CD4-positive, alpha-beta T cell (primary cell): ENCODE data around the gene PIGM. TPM values are rescaled to one million over a fixed set of nuclear protein-coding genes. Genes with fewer than 3 reads are reported as not detected.

ENCODE experiments used
- ATAC-seq: fragments of 200-7000 bp; cut with Tn5 transposase; one replicate; pipeline ENCODE4 v1.10.0; 2022; ENCODE audit warnings: mild to moderate bottlenecking; ENCODE audit not compliant: poor library complexity
- CTCF ChIA-PET: fragments of 350-600 bp; sonication (Branson Sonifier 250); formaldehyde crosslinking; loops from one replicate; lab custom pipeline; 2021; ENCODE audit warnings: antibody characterized with exemption, inconsistent platforms; lab: Charles Lee
- POLR2A ChIA-PET: fragments of 350-600 bp; sonication (Branson Sonifier 250); formaldehyde crosslinking; loops from one replicate; lab custom pipeline; 2021; ENCODE audit warnings: antibody characterized with exemption, inconsistent platforms; lab: Charles Lee
- DNase-seq, 14 experiments: peaks; one replicate each; pipeline ENCODE4 v3.0.0-alpha.2; 2013 to 2020; ENCODE audit warnings: mixed read lengths in 2 of 14
- H3K27ac ChIP-seq, 2 donors: one replicate each; pipeline versions ENCODE4 v1.5.1 to v1.7.0; 2013; ENCODE audit warnings: low read length in 2 of 2, low read depth in 1 of 2, mild to moderate bottlenecking in 1 of 2
- H3K27me3 ChIP-seq, 2 experiments: 1 replicate in 1 of 2; 2 replicates in 1 of 2; pipeline versions ENCODE4 v1.6.1 to v1.7.0; 2013; ENCODE audit warnings: low read length in 2 of 2, control low read depth in 1 of 2, mild to moderate bottlenecking in 1 of 2, moderate library complexity in 1 of 2; ENCODE audit not compliant: insufficient read depth in 2 of 2, control insufficient read depth in 1 of 2
- H3K36me3 ChIP-seq: one replicate; pipeline ENCODE4 v1.6.1; 2013; ENCODE audit warnings: low read length, control low read depth; ENCODE audit not compliant: insufficient read depth
- H3K4me1 ChIP-seq: one replicate; pipeline ENCODE4 v1.6.1; 2013; ENCODE audit warnings: low read length, control low read depth; ENCODE audit not compliant: insufficient read depth
- H3K4me3 ChIP-seq: one replicate; pipeline ENCODE4 v1.5.1; 2013; ENCODE audit warnings: mild to moderate bottlenecking, low read length, moderate library complexity
- H3K9me3 ChIP-seq, 2 experiments: 1 replicate in 1 of 2; 2 replicates in 1 of 2; pipeline versions ENCODE4 v1.6.1 to v1.7.0; 2013; ENCODE audit warnings: low read length in 2 of 2, mild to moderate bottlenecking in 2 of 2, control low read depth in 1 of 2, moderate library complexity in 1 of 2; ENCODE audit not compliant: control insufficient read depth in 1 of 2, insufficient read depth in 1 of 2
- H3K27ac Mint-ChIP-seq: one replicate; pipeline ENCODE4 v1.8.0; 2020; ENCODE audit warnings: mixed read lengths
- H3K27me3 Mint-ChIP-seq: one replicate; pipeline ENCODE4 v1.8.0; 2021; ENCODE audit warnings: mixed read lengths
- H3K36me3 Mint-ChIP-seq: one replicate; pipeline ENCODE4 v1.8.0; 2021; ENCODE audit warnings: low read depth, mixed read lengths
- H3K4me1 Mint-ChIP-seq: one replicate; pipeline ENCODE4 v1.8.0; 2021; ENCODE audit warnings: low read depth, mixed read lengths
- H3K4me3 Mint-ChIP-seq: one replicate; pipeline ENCODE4 v1.8.0; 2020; ENCODE audit warnings: mild to moderate bottlenecking, mixed read lengths
- H3K9me3 Mint-ChIP-seq: one replicate; pipeline ENCODE4 v1.8.0; 2020; ENCODE audit warnings: mixed read lengths
- CTCF ChIP-seq: fragments of 200-600 bp; IDR thresholded peaks from one replicate; pipeline ENCODE4 v1.8.0; 2022; ENCODE audit warnings: antibody characterized with exemption, mild to moderate bottlenecking
- intact Hi-C, 2 experiments: fragments of 100-400 bp; cut with DNase I in 1 of 2; cut with micrococcal nuclease in 1 of 2; formaldehyde crosslinking; loops; one replicate each; pipeline versions ENCODE4 v1.15.1 to v1.9.0; 2023 to 2025; cut with DNase I, micrococcal nuclease
- polyA plus RNA-seq, 2 donors: library from polyadenylated mRNA; unstranded; fragments of 120-200 nt; gene quantifications; one replicate each; pipeline ENCODE4 v1.2.1, GENCODE V29; 2013
- total RNA-seq, 174 experiments: library from RNA in 2 of 174; stranded (reverse) in 2 of 174; gene quantifications; one replicate each; pipeline ENCODE4 v1.2.3 and lab custom pipeline; 2021 to 2026

The PIGM gene
- total RNA-seq: 1 to 10 TPM; 2.1 to 2.2 TPM
- polyA plus RNA-seq (2013, experiment 1 of 2): 5.5 TPM
- polyA plus RNA-seq (2013, experiment 2 of 2): 5.2 TPM
- total RNA-seq (lab: John Stamatoyannopoulos, UW): 10.2 to 47.4 (median 23.0) reads per million in 172 experiments

GRCh38 chr1:160031365-160032164 lies at the start of gene PIGM:
Gene PIGM (minus strand): TSS chr1:160031990. CDS start chr1:160031739, 251 bp downstream.
- no peaks in the 10 kb centered on the region for H3K27me3 Mint-ChIP-seq
- no peak for TF ChIP-seq CTCF
- no peaks in the 10 kb centered on the region for H3K36me3 ChIP-seq
- no peaks in the 10 kb centered on the region for H3K27me3 ChIP-seq
- H3K27ac Mint-ChIP-seq: peak within 1 kb of the TSS; percentile 94
- H3K4me1 Mint-ChIP-seq: peaks cover 50% of the 10 kb centered on the region
- ATAC-seq (peak; percentile 98), DNase-seq (peak; percentile 82 to 98 (median 92))
- peak within 1 kb of the TSS; percentile 52 to 67 for H3K27ac ChIP-seq
- no peaks in the 10 kb centered on the region for H3K9me3 ChIP-seq
- H3K4me1 ChIP-seq: peaks cover 24% of the 10 kb centered on the region
- H3K4me3 Mint-ChIP-seq: peak within 1 kb of the TSS; percentile 98
- intact Hi-C loops: loop anchor here (1.0 to 5.0 kb wide), 5 partner anchors 66 to 1491 kb away; partner anchors contain the start of genes DUSP23 (in 2 of the 2), COPA (in 1 of the 2), HSPA6 (in 1 of the 2) and IGSF8 (in 1 of the 2)
- H3K9me3 Mint-ChIP-seq: no peaks in the 10 kb centered on the region
- H3K4me3 ChIP-seq: peak within 1 kb of the TSS; percentile 89
- ChIA-PET CTCF (interaction anchor here (0.8 to 5.1 kb wide), 9 partner anchors 9 to 260 kb away, joined by 3 to 24 read pairs (median 4); partner anchors contain the start of gene DUSP23), POLR2A (interaction anchor here (0.9 to 2.6 kb wide), 10 partner anchors 9 to 250 kb away, joined by 3 to 15 read pairs (median 4); partner anchors contain the start of genes DUSP23, IGSF8 and TAGLN2)
- peaks cover 13% of the 10 kb centered on the region for H3K36me3 Mint-ChIP-seq

- no peak for TF ChIP-seq CTCF
- intact Hi-C loops: loop anchor here in 1 of 2 experiments (5.0 kb wide), 1 partner anchor 144 kb away; no protein-coding TSS in a partner anchor
- peaks cover 45 to 49% of the 10 kb centered on the region in 2 experiments for H3K27me3 ChIP-seq
- CTCF ChIA-PET: interaction anchor here (0.5 to 3.5 kb wide), 3 partner anchors 12 to 140 kb away, joined by 3 to 13 read pairs (median 4); partner anchors contain the start of gene KCNJ10
- POLR2A ChIA-PET: interaction anchor here (0.6 to 2.4 kb wide), 6 partner anchors 11 to 920 kb away, joined by 3 to 11 read pairs (median 4); partner anchors contain the start of genes DCAF8, IGSF8 and KCNJ10
- H3K27ac Mint-ChIP-seq: no peak within 1 kb of the TSS
- DNase-seq (no peak), ATAC-seq (no peak)
- peaks cover 0 to 3% of the 10 kb centered on the region in 2 experiments for H3K9me3 ChIP-seq
- no peak within 1 kb of the TSS for H3K4me3 ChIP-seq
- no peaks in the 10 kb centered on the region for H3K36me3 ChIP-seq
- peaks cover 13% of the 10 kb centered on the region for H3K4me1 Mint-ChIP-seq
- no peaks in the 10 kb centered on the region for H3K9me3 Mint-ChIP-seq
- H3K4me1 ChIP-seq: peaks cover 15% of the 10 kb centered on the region
- H3K4me3 Mint-ChIP-seq: no peak within 1 kb of the TSS
- H3K36me3 Mint-ChIP-seq: peaks cover 5% of the 10 kb centered on the region
- peaks cover 61% of the 10 kb centered on the region for H3K27me3 Mint-ChIP-seq
- no peak within 1 kb of the TSS for H3K27ac ChIP-seq
Observed at GRCh38 chr1:160081261-160081936, 49.6 kb upstream of the PIGM start, which contains the start of gene KCNJ9. Gene KCNJ9 (plus strand): TSS chr1:160081538. CDS start chr1:160084031, 2,493 bp downstream.
